8988T (cell line): ENCODE measurements around the gene SSU72.
"Not testable (repeated sequence)": the region's sequence is repeated elsewhere in the genome, so short reads cannot be mapped to it uniquely, and the experiment has no call there.

Experiments used
- DNase-seq: peaks from one replicate; pipeline ENCODE4 v3.0.0; 2011

The SSU72 gene

DNA sequence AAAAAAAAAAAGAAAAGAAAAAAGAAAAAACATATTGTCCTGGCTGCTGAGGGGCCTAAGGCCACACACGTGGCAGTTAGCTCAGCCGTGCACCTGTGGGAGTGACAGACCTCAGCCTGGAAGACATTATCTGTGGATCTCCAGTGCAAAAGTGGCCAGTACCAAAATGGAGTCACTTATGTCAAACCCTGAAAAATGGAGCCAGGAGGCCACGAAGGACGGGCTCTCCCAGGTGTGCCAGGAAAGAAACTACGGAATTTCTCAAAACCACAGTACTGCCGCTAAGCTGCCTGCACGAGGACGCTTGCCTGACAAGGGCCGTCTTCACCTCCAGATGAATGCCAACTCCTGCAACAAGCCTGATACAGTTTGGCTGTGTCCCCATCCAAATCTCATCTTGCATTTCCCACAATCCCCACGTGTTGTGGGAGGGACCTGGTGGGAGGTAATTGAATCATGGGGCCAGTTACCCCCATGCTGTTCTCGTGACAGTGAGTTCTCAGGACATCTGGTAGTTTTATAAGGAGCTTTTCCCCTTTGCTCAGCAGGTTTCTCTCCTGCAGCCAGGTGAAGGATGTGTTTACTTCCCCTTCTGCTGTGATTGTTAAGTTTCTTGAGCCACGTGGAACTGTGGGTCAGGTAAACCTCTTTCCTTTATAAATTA is 35.3 kb upstream of the SSU72 start:
- DNase-seq: no peak

DNA sequence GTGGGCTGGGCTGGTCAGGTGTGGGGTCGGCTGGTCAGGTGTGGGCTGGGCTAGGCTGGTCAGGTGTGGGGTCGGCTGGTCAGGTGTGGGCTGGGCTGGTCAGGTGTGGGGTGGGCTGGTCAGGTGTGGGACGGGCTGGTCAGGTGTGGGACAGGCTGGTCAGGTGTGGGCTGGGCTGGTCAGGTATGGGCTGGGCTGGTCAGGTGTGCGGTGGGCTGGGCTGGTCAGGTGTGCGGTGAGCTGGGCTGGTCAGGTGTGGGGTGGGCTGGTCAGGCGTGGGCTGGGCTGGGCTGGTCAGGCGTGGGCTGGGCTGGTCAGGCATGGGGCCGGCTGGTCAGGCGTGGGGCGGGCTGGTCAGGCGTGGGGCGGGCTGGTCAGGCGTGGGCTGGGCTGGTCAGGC is 31.6 kb upstream of the SSU72 start:
- DNase-seq: no peak

DNA sequence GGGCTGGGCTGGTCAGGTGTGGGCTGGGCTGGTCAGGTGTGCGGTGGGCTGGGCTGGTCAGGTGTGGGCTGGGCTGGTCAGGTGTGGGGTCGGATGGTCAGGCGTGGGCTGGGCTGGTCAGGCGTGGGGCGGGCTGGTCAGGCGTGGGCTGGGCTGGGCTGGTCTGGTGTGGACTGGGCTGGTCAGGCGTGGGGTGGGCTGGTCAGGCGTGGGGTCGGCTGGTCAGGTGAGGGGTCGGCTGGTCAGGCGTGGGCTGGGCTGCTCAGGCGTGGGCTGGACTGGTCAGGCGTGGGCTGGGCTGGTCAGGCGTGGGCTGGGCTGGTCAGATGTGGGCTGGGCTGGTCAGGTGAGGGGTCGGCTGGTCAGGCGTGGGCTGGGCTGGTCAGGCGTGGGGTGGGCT is 31.1 kb upstream of the SSU72 start:
- no peak for DNase-seq

DNA sequence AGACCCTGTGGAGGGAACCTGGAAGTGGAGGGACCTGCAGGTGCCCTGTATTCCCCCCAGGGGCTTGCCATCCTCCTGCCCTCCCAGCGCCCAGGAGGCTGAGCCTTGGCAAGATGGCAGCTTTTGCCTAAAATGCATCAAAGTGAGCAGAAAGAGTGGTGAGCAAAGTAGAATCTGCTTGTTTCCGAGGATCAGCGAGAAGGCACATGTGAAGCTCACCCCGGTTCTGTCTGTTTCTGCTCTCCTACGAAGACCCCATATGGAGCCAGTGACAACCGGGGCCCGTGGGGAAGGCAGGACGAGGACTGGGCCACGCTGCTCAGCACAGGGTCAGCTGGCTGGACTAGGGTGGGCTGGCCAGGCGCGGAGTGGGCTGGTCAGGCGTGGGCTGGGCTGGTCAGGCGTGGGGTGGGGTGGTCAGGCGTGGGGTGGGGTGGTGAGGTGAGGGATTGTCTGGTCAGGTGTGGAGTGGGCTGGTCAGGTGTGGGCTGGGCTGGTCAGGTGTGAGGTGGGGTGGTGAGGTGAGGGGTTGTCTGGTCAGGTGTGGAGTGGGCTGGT is 30.4 kb upstream of the SSU72 start:
- peak; percentile 43 for DNase-seq

DNA sequence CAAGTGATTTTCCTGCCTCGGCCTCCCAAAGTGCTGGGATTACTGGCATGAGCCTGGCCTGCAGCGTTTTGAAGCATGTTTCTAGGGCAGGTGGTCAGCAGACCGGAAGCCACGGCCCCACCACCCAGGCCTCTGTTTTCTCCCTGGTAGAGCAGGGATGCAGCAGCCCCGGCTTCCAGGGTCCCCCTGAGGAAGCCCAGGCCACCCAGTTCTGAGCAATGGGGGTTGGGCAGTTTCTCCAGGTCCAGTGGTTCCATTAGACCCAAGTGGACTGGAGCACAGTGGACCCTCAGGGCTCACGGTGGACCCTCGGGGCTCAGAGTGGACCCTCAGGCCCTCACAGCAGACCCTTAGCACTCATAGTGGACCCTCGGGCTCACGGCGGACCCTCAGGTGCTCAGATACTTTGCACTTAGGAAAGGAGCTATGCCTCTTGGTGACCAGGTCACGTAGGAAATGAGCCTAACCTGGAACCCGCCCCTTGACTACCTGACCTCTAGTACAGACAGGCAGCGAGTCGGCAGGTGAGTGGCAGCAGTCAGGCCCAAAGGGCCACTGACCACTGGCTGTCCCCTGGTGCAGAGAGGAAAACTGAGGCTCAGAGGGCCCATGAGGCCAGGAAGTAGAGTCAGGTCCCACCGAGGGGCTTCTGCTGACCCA is 29.8 kb upstream of the SSU72 start:
- DNase-seq: peak; percentile 14

DNA sequence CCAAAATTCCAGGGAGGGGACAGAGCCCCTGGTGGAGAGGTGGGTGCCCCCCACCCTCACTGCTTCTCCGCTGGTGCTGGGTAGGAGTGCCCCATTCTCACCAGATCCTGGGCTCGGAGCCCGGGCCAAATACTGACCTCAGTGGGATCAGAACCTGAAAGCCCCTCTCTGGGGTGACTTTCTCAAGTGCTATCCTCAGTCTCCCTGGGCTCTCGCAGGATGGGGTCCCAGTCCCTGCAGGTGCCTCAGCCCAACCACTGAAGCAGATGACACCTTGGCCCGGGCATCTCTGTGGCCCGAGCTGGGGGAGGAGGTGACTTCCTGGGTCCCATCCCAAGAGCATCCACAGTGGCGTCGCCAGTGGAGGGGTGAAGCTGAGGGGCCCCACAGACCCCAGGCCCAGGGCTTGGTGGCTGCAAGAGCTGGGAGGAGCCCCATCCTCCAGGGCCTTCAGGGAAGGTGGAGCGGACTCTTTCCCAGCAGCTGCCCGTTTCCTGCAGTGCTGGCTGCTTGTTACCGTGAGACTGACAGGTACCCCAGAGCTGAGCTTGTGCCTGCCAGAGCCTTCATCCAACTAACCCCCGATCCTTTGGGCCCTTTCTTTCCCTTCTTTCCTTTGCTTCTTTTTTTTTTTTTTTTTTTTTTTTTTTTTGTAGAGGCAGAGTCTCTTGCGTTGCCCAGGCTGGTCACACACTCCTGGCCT is 29.2 kb upstream of the SSU72 start:
- peak; percentile 40 for DNase-seq

DNA sequence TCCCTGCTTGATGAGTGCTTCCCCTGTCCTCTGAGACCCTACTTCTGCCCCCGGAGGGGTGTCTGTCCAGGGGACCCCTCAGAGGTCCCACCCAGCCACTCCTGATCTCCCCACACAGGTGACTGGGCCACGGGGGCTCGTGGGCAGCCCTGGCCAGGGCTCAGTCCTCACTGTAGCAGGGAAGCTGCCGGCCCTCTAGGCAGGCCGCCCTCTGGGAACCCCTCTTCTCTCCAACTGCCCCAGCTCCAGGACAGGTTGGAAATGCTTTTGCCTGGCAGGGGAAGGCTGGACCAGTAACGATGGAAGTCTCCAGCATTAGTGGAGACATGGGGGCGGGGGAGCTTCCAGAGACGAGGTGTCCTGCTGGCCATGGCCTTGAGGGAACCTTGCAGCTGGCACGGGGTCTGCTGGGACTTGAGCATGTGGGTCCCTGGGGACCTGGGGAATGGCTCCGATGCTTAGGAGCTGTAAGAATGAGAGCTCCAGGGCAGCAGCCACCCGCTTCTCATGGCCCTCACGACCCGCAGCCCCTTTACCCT is 28.4 kb upstream of the SSU72 start:
- peak; percentile 46 for DNase-seq

DNA sequence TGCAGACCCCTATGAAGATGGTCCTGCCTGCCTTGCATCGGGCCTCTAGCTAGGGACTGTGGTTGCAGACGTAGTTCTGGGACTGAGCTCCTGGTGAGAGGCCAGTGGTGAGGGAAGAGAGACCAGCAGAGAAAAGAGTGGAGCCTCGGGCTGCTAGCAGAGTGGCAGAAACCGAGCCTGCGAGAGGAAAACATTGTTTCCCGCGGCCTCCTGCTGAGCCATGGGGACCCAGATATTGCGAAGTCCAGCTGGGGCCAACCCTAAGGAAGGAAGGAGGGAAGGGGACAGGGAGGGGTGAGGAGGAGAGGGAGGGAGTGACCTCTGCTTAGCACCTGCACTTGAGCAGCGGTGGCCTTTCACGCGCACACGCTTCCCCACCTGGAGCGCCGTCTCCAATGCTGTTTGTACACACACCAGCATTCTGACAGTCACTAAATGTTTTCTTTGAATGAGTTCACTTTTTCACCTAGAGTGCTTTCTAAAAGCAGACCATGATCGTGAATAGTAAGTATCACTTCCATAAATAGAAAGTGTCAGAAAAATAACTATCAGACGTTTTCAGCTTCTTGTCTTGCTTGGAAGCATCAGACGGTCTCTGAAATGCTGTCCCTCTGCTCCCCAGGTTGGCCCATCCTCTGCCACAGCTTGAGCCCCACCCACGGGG is 27.8 kb upstream of the SSU72 start:
- peak; percentile 53 for DNase-seq

DNA sequence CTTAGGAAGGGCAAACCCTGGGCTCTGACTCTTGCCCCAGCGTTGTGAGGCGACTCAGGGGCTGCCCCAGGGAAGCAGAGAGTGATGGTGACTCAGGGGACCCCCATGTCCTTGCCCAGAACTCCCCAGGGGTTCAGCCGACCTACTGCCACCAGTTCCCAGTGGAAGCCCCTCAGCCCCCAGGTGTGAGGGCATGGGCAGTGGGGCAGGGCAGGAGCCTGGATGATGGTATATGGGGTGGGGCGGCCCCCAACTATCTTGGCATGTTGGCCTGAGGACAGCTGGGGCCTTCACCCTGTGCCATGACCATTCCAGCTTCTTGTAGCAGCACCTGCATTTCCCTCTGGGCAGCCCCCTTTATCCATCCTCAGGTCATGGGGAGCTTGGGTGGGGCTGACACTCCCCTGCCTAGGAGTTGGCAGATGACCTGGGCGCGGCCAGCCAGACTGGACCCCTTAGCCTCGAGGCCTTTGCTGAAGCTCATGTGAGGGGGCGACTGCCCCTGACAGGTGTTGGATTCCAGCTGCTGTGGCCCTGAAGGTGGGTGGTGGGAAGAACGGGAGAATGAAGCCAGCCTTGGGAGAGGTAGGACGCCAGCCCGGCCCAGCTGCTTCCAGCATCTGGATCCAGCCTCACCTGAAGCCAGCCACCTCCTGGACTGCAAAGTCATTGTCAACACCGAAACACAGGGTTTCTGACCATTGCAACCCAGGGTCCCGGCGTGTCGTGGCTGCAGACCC is 27.1 kb upstream of the SSU72 start:
- peak; percentile 28 for DNase-seq

DNA sequence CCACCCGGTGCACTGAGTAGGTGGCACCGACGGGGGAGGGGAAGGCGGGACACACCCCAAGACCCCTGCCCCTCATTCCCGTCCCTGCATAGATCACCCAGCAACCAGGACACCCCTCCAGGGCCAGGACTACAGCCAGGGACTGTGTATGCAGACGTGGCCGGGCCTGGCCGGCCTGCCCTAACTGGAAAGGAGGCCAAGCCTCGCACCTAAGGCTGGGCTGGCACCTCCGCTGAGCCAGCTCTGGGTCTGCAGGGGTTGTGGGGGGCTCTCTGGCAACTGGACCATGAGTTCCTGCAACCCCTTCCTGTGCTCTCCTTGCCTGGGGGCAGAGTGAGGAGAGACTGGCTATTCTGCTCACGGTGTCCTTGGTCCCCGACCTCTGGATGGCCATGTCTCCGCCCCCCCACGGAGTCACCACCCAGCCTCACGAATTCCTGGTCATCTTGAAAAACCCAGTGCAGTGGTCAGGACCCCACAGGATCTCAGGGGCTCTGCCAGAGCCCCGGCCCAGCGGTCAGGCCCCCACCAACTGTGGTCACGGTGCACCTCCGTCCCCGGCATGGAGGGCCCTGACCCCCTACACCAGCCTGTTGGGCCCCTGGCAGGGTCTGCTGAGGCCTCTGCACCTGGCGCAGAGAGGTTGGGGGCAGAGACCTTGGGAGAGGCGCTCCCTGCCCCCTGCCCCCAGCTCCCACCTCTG is 26.3 kb upstream of the SSU72 start:
- peak; percentile 39 for DNase-seq

DNA sequence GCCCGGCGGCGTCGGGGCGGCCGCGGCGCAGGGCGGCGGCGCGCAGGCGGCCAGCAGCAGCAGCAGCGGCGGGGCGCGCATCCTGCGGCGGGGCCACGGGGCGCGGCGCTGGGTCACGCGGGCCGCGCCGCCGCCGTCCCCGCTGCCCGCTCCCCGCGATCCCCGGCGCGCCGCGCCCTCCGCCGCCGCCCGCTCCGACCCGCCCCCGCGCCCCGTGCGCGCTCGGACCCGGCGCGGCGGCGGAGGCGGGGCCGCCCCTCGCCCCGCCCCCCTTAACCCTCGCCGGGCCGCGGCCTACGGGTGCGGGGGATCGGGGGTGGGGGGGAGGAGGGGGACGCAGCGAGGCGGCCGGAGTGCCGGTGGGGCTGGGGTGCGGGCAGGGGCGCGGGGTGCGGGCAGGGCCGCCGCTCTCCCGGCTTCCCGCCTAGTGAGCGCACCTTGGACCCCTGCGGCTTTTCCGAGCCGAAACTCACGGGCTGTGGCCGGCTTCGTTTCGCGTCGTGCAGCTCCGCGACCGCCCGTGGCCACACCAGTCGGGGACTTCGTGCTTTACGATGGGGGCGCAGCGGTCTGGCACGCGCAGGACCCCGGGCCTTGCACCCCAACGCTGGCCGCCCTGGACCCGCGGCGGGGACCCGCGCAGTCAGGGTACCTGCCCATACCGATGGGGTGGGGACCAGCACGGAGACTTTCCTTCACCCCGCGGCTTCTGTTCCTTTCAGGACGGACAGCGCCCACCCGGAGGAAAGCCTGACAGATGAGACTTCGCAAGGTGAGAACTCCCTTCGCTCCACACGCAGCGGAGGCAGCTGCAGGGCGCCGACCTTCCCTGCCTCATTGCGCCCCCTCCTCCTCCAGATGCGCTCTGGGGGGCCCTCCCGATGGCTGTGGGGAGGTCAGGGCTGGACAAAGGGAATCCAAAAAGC is 25.5 kb upstream of the SSU72 start, which contains the start of gene FNDC10:
Gene FNDC10 (minus strand): TSS at position 201 of the 926 bp plus-strand sequence. CDS start 120 bp downstream, at position 81.
- DNase-seq: peak; percentile 28

DNA sequence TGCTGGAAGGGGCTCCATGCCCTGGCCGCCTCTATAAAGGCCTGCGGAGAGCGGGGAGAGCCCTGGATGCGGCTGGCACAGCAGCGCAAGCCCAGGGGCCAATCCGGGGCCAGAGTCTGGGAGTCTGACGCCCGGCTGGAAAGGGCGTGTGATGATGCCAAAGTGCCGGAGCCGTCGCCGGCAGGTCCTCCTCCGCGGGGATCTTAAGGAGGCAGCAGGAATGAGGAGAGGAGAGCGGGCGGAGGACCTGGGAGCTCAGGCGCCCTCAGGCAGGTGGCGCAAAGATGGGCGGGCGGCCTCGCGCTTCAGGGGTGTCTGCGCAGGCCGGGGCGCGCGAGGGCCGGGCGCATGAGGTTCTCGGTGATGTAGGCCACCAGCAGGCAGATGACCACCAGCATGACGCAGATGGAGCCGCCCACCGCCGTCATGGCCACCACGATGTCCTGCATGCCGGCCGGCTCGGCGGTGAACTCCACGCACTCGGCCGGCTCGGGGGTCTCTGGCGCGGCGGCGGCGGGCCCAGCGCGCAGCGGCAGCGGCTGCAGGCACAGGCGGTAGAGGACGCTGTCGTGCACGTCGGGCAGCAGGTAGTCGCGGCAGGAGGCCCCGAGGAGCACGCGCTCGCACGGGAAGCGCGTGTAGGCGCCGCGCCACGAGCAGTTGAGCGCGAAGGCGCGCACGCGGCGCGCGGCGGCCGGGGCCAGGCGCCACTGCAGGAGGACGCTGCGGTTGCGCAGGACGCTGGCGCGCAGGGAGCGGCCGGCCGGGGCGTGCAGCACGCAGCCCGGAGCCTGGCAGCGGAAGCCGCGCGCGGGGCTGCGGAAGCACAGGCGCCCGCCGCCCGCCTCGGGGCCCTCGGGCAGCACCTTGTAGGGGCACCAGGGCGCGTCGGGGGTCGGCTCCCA is 24.6 kb upstream of the SSU72 start:
- peak; percentile 47 for DNase-seq

DNA sequence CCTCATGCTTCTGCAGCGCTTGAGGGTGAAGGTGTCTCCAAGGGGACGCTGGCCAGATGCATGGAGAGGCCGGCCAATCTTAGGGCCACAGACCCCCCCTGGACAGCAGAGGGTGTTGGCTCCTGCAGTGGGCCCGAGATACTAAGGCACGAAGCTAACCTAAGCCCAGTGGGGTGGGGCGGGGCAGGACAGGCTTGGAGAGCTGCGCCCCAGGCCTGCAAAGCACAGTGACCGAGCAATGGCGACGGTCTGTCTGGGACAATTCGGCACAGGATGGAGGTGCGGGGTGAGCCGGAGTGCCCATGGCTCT is 24.0 kb upstream of the SSU72 start:
- DNase-seq: no peak

DNA sequence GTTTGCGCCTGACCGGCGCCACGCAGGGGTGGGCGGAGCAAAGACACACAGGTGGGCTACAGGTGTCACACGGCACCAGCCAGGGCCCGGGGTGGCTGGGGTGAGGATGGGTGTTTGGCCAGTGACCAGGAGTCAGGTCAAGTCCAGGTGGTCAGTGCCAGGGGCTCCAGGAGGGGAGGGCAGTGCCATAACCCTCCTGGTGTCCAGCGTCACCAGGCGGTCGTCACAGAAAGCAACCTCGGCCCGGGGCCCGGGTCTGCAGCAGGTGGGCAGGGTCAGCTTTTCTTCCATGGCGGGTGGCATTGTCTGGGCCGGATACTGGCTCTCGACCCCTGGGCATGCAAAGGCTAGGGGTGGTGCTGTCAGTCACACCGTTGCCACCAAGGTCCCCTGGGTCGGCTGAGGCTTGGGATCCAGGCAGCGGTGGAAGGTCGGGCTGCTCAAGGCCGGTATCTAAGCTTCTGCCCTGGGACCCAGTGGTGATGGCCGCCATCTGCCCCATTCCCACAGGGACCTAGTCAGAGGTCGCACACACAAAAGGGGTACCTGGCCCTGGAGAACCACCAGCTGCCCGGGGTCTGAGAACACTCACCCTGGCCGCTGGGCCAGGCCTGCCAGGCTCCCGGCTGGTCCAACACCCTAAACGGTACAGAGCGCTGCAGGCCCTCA is 23.5 kb upstream of the SSU72 start:
- DNase-seq: peak; percentile 33

DNA sequence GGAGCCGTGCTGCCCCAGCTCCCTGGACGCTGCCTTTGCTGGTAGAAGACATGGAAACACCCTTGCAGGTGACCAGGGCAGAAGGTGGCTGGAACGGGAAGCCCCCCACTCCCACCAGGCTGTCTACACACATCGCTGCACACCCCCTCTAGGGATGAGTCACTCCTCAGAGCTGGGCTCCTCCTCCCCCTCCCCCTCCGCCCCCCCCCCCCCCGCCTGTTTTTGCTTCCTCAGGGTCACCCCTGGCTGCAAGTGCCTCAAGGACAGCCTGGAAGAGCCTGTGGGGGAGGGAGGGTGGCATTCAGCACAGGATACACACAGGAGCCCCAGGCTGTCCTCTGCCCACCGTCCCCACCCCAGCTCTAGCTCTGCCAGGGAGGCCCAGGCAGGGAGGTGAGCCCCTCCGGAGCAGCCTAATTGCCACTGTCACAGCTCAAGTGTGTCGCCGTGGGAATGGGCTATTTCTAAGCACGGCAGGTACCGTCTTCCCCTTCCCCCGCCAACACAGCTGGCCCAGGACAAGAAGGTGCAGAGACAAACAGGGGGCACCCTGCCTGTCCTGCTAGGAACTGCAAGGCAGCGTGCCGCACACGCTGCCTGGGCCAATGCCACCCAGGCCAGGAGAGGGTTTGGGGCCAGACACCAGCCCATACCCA is 22.7 kb upstream of the SSU72 start:
- DNase-seq: peak; percentile 97

DNA sequence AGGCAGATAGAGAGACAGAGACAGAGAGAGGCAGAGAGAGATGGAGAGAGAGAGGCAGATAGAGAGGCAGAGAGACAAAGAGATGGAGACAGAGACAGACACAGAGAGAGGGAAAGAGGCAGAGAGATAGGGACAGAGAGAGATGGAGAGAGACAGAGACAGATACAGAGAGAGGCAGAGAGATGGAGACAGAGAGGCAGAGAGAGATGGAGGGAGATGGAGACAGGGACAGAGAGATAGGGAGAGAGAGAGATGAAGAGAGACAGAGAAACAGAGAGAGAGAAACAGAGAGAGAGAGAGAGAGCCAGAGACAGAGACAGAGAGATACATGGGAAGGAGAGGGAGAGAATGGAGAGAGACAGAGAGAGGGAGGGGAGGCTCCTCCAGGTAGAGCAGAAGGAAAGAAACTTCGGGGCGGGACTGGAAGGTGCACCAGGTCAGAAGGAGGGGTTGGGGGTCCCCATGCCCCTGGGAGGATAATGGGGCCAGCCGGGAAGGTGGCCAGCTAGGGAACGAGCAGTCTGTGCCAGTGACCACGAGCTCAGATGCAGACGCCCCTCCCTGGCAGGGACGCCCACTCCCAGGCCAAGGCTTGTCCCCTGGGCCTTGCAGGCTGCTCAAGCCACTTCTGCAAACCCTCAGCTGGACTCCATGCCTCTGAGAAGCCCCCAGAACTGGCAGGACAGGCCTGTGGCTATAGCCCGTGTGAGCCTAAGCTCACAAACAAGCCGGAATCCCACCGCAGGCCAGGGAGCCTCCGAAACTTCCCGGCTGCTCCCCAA is 22.0 kb upstream of the SSU72 start:
- no peak for DNase-seq

DNA sequence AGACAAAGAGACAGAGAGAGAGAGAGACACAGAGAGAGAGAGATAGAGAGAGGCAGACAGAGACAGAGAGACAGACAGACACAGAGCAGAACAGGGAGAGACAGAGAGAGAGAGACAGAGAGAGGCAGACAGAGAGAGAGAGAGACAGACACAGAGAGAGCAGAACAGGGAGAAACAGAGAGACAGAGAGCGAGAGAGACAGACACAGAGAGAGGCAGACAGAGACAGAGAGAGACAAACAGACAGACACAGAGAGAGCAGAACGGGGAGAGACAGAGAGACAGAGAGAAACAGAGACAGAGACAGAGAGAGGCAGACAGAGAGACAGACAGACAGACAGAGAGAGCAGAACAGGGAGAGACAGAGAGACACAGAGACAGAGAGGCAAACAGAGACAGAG is 20.7 kb upstream of the SSU72 start:
- DNase-seq: not testable (repeated sequence)
